ENCODE measurements around the gene NDUFA7. TPM values are rescaled to one million over a fixed set of nuclear protein-coding genes. Genes with fewer than 3 reads are reported as not detected.

NDUFA7 gene
- total and polyA plus RNA-seq, 2 of the 13 experiments (the other 11 are each of a cell fraction or from before 2014, with no cell fraction given) = 64.5 to 71.5 TPM

- TF ChIP-seq HNF1A (IDR thresholded peaks at IDR 0.05; ENCODE audit: low read depth) (peak; percentile 46; the same call in 1 of the 2 replicates), HNF1A (CRISPR knock-in tag; IDR thresholded peaks at IDR 0.05; ENCODE audit: borderline replicate concordance) (peak; percentile 65; the same call in 1 of the 2 replicates), RARG (CRISPR knock-in tag; IDR thresholded peaks at IDR 0.05; ENCODE audit: low read depth) (no peak), KLF13 (CRISPR knock-in tag; IDR thresholded peaks at IDR 0.05) (no peak), SALL1 (CRISPR knock-in tag; IDR thresholded peaks at IDR 0.05) (peak; percentile 97), MAX (IDR thresholded peaks at IDR 0.05) (peak; percentile 55), ZNF552 (CRISPR knock-in tag; IDR thresholded peaks at IDR 0.05; ENCODE audit: borderline replicate concordance) (no peak), MYNN (CRISPR knock-in tag; IDR thresholded peaks at IDR 0.05; ENCODE audit: low read depth) (no peak), ARID2 (CRISPR knock-in tag; IDR thresholded peaks at IDR 0.05; ENCODE audit: borderline replicate concordance) (no peak), SNAPC5 (CRISPR knock-in tag; IDR thresholded peaks at IDR 0.05; ENCODE audit: borderline replicate concordance) (no peak), NR2C2 (CRISPR knock-in tag; IDR thresholded peaks at IDR 0.05; ENCODE audit: borderline replicate concordance) (peak; percentile 68), LBX2 (CRISPR knock-in tag; IDR thresholded peaks at IDR 0.05; ENCODE audit: borderline replicate concordance) (no peak), NR2F2 (IDR thresholded peaks at IDR 0.05; ENCODE audit: borderline replicate concordance, low read depth) (peak; percentile 95), RBAK (CRISPR knock-in tag; IDR thresholded peaks at IDR 0.05) (0 out of 2 replicates have a peak, but pooled peaks have one; percentile 11), SMC3 (IDR thresholded peaks at IDR 0.05; ENCODE audit: low read length) (no peak), SRSF1 (optimal IDR thresholded peaks at IDR 0.05; ENCODE audit: low read depth, low read length) (no peak), KMT2B (CRISPR knock-in tag; IDR thresholded peaks at IDR 0.05) (no peak), MXI1 (IDR thresholded peaks at IDR 0.05; ENCODE audit: borderline replicate concordance, low read depth, low read length) (peak; percentile 62; the same call in 2 of the 3 replicates), GATAD2A (CRISPR knock-in tag; IDR thresholded peaks at IDR 0.05) (peak; percentile 95), UBTF (CRISPR knock-in tag; IDR thresholded peaks at IDR 0.05) (peak; percentile 44; the same call in 1 of the 2 replicates), ZNF350 (CRISPR knock-in tag; IDR thresholded peaks at IDR 0.05; ENCODE audit: borderline replicate concordance, low read depth) (peak; percentile 60; the same call in 1 of the 2 replicates), GLI4 (CRISPR knock-in tag; IDR thresholded peaks at IDR 0.05; ENCODE audit: borderline replicate concordance) (no peak), DMAP1 (CRISPR knock-in tag; IDR thresholded peaks at IDR 0.05) (no peak), WIZ (CRISPR knock-in tag; IDR thresholded peaks at IDR 0.05) (no peak), SSRP1 (CRISPR knock-in tag; IDR thresholded peaks at IDR 0.05) (no peak; the same call in 1 of the 2 replicates), MTA3 (CRISPR knock-in tag; IDR thresholded peaks at IDR 0.05) (no peak)
Observed at GRCh38 chr19:8357007-8357521, 35.9 kb upstream of the NDUFA7 start (continued).

All from HepG2 (cell line).